ENCODE data around the gene COL1A2. TPM values are rescaled to one million over a fixed set of nuclear protein-coding genes. Genes with fewer than 3 reads are reported as not detected.

Gene COL1A2
- total RNA-seq, 1 donor from 2014 or later = 2,734 TPM

- Mint-ChIP-seq H3K4me3 (no peak overlapping the region), H3K27me3 (ENCODE audit: low read depth) (no peaks in the 10 kb centered on the region), H3K27ac (no peak overlapping the region), H3K9me3 (no peaks in the 10 kb centered on the region), H3K36me3 (peaks cover 53% of the 10 kb centered on the region), H3K4me1 (no peaks in the 10 kb centered on the region)
- TF ChIP-seq, protein P1, sequence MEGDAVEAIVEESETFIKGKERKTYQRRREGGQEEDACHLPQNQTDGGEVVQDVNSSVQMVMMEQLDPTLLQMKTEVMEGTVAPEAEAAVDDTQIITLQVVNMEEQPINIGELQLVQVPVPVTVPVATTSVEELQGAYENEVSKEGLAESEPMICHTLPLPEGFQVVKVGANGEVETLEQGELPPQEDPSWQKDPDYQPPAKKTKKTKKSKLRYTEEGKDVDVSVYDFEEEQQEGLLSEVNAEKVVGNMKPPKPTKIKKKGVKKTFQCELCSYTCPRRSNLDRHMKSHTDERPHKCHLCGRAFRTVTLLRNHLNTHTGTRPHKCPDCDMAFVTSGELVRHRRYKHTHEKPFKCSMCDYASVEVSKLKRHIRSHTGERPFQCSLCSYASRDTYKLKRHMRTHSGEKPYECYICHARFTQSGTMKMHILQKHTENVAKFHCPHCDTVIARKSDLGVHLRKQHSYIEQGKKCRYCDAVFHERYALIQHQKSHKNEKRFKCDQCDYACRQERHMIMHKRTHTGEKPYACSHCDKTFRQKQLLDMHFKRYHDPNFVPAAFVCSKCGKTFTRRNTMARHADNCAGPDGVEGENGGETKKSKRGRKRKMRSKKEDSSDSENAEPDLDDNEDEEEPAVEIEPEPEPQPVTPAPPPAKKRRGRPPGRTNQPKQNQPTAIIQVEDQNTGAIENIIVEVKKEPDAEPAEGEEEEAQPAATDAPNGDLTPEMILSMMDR (IDR thresholded peaks at IDR 0.05; ENCODE audit: unreplicated experiment) = no peak
- no peak for DNase-seq (ENCODE audit: low spot score in 2 of 2, unreplicated experiment in 2 of 2)
Observed at GRCh38 chr7:94429153-94429552, 34.5 kb downstream of the COL1A2 start.

- Mint-ChIP-seq H3K27me3 (ENCODE audit: low read depth) (no peaks in the 10 kb centered on the region), H3K9me3 (no peaks in the 10 kb centered on the region), H3K4me3 (no peak overlapping the region), H3K4me1 (peaks cover 1% of the 10 kb centered on the region), H3K27ac (no peak overlapping the region), H3K36me3 (peaks cover 35% of the 10 kb centered on the region)
- DNase-seq (ENCODE audit: low spot score in 2 of 2, unreplicated experiment in 2 of 2) = no peak
- TF ChIP-seq, protein P1 (IDR thresholded peaks at IDR 0.05; ENCODE audit: unreplicated experiment) = no peak
Observed at GRCh38 chr7:94431176-94431575, 36.5 kb downstream of the COL1A2 start.

DNA sequence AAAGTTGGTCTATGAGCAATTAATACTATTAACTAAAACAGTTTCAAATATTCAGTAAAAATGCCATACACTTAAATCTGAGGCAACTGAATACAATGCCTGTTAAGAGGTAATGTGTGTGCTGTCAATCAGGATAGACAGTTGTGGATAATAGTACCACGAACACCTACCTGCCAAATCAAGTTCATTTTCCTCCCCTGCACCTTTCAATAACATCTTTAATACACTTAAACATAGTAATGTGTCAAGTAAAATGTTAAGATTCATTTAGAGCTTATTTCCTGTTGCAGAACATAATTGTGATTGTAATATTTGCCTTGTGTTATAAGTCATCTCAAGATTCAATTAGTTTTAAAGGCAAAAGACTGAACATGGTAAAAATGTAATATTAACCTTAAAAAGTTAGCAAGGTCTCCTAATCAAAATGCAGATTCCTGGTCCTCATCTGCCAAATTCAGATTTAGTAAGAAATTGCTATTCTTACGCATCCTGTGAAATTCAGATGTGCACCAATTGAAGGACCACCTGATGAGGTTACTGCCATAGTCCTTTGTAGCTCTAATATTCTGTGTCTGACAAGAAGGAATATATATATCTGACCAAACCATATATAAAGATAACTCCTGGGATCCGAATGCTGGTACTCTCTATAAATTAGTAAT lies 37.1 kb downstream of the COL1A2 start:
- Mint-ChIP-seq H3K27ac (no peak overlapping the region), H3K27me3 (ENCODE audit: low read depth) (no peaks in the 10 kb centered on the region), H3K36me3 (peaks cover 30% of the 10 kb centered on the region), H3K4me1 (peaks cover 6% of the 10 kb centered on the region), H3K9me3 (no peaks in the 10 kb centered on the region), H3K4me3 (no peak overlapping the region)
- TF ChIP-seq, protein P1 (IDR thresholded peaks at IDR 0.05; ENCODE audit: unreplicated experiment) = no peak
- no peak for DNase-seq (ENCODE audit: low spot score in 2 of 2, unreplicated experiment in 2 of 2)

- DNase-seq (ENCODE audit: low spot score in 2 of 2, unreplicated experiment in 2 of 2) = no peak
- Mint-ChIP-seq H3K9me3 (no peaks in the 10 kb centered on the region), H3K4me1 (peaks cover 10% of the 10 kb centered on the region)
Observed at GRCh38 chr7:94432281-94432670, 37.6 kb downstream of the COL1A2 start.

DNA sequence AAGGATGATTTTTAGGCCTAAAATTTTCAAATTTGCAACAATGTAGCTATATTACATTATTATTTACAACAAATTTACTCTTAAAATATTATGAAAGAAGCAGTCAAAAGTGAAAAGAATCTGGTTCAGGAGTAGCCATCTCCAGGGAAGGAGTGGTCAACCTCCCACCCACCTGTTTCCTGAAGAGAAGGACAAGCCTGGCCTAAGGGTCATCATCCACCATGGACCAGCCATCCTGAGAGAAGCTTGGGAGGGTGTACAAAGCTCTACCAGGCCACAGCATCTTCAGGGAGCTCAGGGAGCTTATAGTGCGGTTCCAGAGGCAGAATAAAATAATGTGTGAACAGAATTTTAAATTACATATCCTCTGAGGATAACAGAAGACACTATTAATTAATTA lies 38.1 kb downstream of the COL1A2 start:
- Mint-ChIP-seq H3K27me3 (ENCODE audit: low read depth) (no peaks in the 10 kb centered on the region), H3K27ac (no peak overlapping the region), H3K9me3 (no peaks in the 10 kb centered on the region), H3K36me3 (peaks cover 22% of the 10 kb centered on the region), H3K4me1 (peaks cover 11% of the 10 kb centered on the region), H3K4me3 (no peak overlapping the region)
- TF ChIP-seq, protein P1 (IDR thresholded peaks at IDR 0.05; ENCODE audit: unreplicated experiment) = no peak
- DNase-seq (ENCODE audit: low spot score in 2 of 2, unreplicated experiment in 2 of 2) = no peak

More at GRCh38 chr7:94432281-94432670, 37.6 kb downstream of the COL1A2 start:
- no peaks in the 10 kb centered on the region for H3K27me3 Mint-ChIP-seq (ENCODE audit: low read depth)
- H3K27ac Mint-ChIP-seq = no peak overlapping the region
- TF ChIP-seq, protein P1 (IDR thresholded peaks at IDR 0.05; ENCODE audit: unreplicated experiment) = no peak
- peaks cover 27% of the 10 kb centered on the region for H3K36me3 Mint-ChIP-seq
- no peak overlapping the region for H3K4me3 Mint-ChIP-seq
